Breast epithelium (tissue), 4 donors: Measurements from ENCODE around the gene LAYN. TPM values are rescaled to one million over a fixed set of nuclear protein-coding genes. Genes with fewer than 3 reads are reported as not detected.

Source experiments
- DNase-seq, 2 donors: peaks; one replicate each; pipeline ENCODE4 v3.0.0-alpha.2; 2019; ENCODE audit warnings: low spot score in 2 of 2
- H3K27ac ChIP-seq, 2 donors: fragments of 200-600 bp; sonication (generic) in 1 of 2; one replicate each; pipeline ENCODE4 v1.5.1; 2016 to 2019; ENCODE audit warnings: mild to moderate bottlenecking in 1 of 2
- H3K27me3 ChIP-seq, 2 donors: fragments of 200-600 bp; sonication (generic) in 1 of 2; one replicate each; pipeline versions ENCODE4 v1.5.1 to v1.6.0; 2017 to 2019; ENCODE audit warnings: control low read depth in 1 of 2, mild to moderate bottlenecking in 1 of 2
- H3K36me3 ChIP-seq: fragments of 200-600 bp; one replicate; pipeline ENCODE4 v1.5.1; 2019
- H3K4me1 ChIP-seq, 2 donors: fragments of 200-600 bp; sonication (generic); one replicate each; pipeline ENCODE4 v1.5.1; 2016 to 2019; ENCODE audit warnings: control low read depth in 1 of 2
- H3K4me3 ChIP-seq, 3 donors: fragments of 200-600 bp; sonication (generic); 1 replicate in 2 of 3; 2 replicates in 1 of 3; pipeline ENCODE4 v1.5.1; 2016 to 2019; ENCODE audit warnings: mild to moderate bottlenecking in 3 of 3, moderate library complexity in 2 of 3
- H3K9me3 ChIP-seq, 2 donors: fragments of 200-600 bp; sonication (generic) in 1 of 2; one replicate each; pipeline ENCODE4 v1.5.1; 2016 to 2019; ENCODE audit warnings: control low read depth in 1 of 2
- CTCF ChIP-seq, 3 donors: fragments of 450-650 bp; IDR thresholded peaks; one replicate each; pipeline ENCODE4 v1.5.1; 2016 to 2017; ENCODE audit warnings: antibody characterized with exemption in 3 of 3, mild to moderate bottlenecking in 3 of 3, moderate library complexity in 3 of 3
- POLR2A ChIP-seq: fragments of 450-650 bp; IDR thresholded peaks from one replicate; pipeline ENCODE4 v1.6.1; 2016; ENCODE audit warnings: antibody characterized with exemption, mild to moderate bottlenecking, moderate library complexity
- POLR2AphosphoS5 ChIP-seq, 3 donors: sonication (generic); formaldehyde crosslinking; IDR thresholded peaks; one replicate each; pipeline ENCODE4 v1.6.1; 2017; ENCODE audit warnings: antibody characterized with exemption in 3 of 3
- intact Hi-C: fragments of 100-400 bp; cut with DNase I; formaldehyde crosslinking; loops from one replicate; pipeline ENCODE4 v1.15.1; 2023; ENCODE audit warnings: low total_unique reads
- total RNA-seq, 3 donors: library from RNA; depleted of rRNA; stranded (reverse); fragments of >200 nt; gene quantifications; one replicate each; pipeline ENCODE4 v1.1.0, GENCODE V29; 2016

The LAYN gene
- total RNA-seq, 3 donors from 2014 or later, result 2.1 to 21.3 (median 19.9) TPM

GRCh38 chr11:111510311-111510710, 30.2 kb upstream of the LAYN start:
- Histone ChIP-seq H3K27me3 (peaks cover 0 to 18% of the 10 kb centered on the region in 2 donors), H3K4me1 (peaks cover 0 to 7% of the 10 kb centered on the region in 2 donors)
- intact Hi-C loops, result no loop called here

GRCh38 chr11:111512296-111513239, 28.0 kb upstream of the LAYN start, which contains the start of gene BTG4:
BTG4 (minus strand) TSS chr11:111512386; CDS start chr11:111498776, 13,610 bp downstream.
- intact Hi-C loops, result no loop called here
- no peak for TF ChIP-seq CTCF (IDR thresholded peaks at IDR 0.05)
- no peak for TF ChIP-seq POLR2AphosphoS5 (IDR thresholded peaks at IDR 0.05)
- no peak for TF ChIP-seq POLR2A
- no peaks in the 10 kb centered on the region for H3K36me3 ChIP-seq
- peaks cover 0 to 7% of the 10 kb centered on the region in 2 donors for H3K4me1 ChIP-seq
- no peak for DNase-seq
- peak within 1 kb of the TSS; percentile 47 to 77 (median 53) for H3K4me3 ChIP-seq
- H3K9me3 ChIP-seq, result no peaks in the 10 kb centered on the region
- peaks cover 0 to 18% of the 10 kb centered on the region in 2 donors for H3K27me3 ChIP-seq
- H3K27ac ChIP-seq, result peak within 1 kb of the TSS in 1 of 2 donors; percentile 20

More at GRCh38 chr11:111510311-111510710, 30.2 kb upstream of the LAYN start:
- TF ChIP-seq POLR2A, result no peak
- no peak for TF ChIP-seq POLR2AphosphoS5 (IDR thresholded peaks at IDR 0.05)
- TF ChIP-seq CTCF (IDR thresholded peaks at IDR 0.05), result no peak
- H3K36me3 ChIP-seq, result no peaks in the 10 kb centered on the region
- H3K4me3 ChIP-seq, result no peak overlapping the region
- no peaks in the 10 kb centered on the region for H3K9me3 ChIP-seq
- peak overlapping the region; percentile 40 to 60 for H3K27ac ChIP-seq
- DNase-seq, result peak in 1 of 2 donors; percentile 35

- Histone ChIP-seq H3K4me3 (peak overlapping the region in 2 of 3 donors; percentile 53 to 77), H3K27me3 (peaks cover 0 to 18% of the 10 kb centered on the region in 2 donors), H3K36me3 (no peaks in the 10 kb centered on the region), H3K27ac (no peak overlapping the region), H3K4me1 (peaks cover 0 to 7% of the 10 kb centered on the region in 2 donors), H3K9me3 (no peaks in the 10 kb centered on the region)
- intact Hi-C loops, result no loop called here
- no peak for TF ChIP-seq POLR2A
- TF ChIP-seq POLR2AphosphoS5 (IDR thresholded peaks at IDR 0.05), result no peak
- TF ChIP-seq CTCF (IDR thresholded peaks at IDR 0.05), result no peak
- no peak for DNase-seq
These were observed 27.3 kb upstream of the LAYN start for GRCh38 chr11:111513240-111513605.

- DNase-seq, result no peak
- peaks cover 0 to 7% of the 10 kb centered on the region in 2 donors for H3K4me1 ChIP-seq
- H3K27ac ChIP-seq, result no peak within 1 kb of the TSS
- H3K9me3 ChIP-seq, result no peaks in the 10 kb centered on the region
- intact Hi-C loops, result no loop called here
- no peaks in the 10 kb centered on the region for H3K36me3 ChIP-seq
- peak within 1 kb of the TSS in 2 of 3 donors; percentile 9 to 19 for H3K4me3 ChIP-seq
- TF ChIP-seq CTCF (IDR thresholded peaks at IDR 0.05), result no peak
- TF ChIP-seq POLR2A, result no peak
- no peak for TF ChIP-seq POLR2AphosphoS5 (IDR thresholded peaks at IDR 0.05)
- H3K27me3 ChIP-seq, result peaks cover 0 to 18% of the 10 kb centered on the region in 2 donors
These were observed 26.1 kb upstream of the LAYN start, which contains the start of gene HOATZ for GRCh38 chr11:111514216-111515031. HOATZ (plus strand) TSS chr11:111514778; CDS start chr11:111514785, 7 bp downstream.
